Amniotic stem cell (primary cell): Measurements from ENCODE around the gene NINJ1.
"Not testable (repeated sequence)": the region's sequence is repeated elsewhere in the genome, so short reads cannot be mapped to it uniquely, and the experiment has no call there.

Experiments used
- DNase-seq: peaks from one replicate; lab custom pipeline; 2025; lab: John Stamatoyannopoulos, UW

NINJ1 gene

GRCh38 chr9:93118863-93119702 lies 15.0 kb downstream of the NINJ1 start:
- no peak for DNase-seq

- no peak for DNase-seq
Observed at GRCh38 chr9:93117924-93118862, 15.9 kb downstream of the NINJ1 start.

- not testable (repeated sequence) for DNase-seq
Observed at GRCh38 chr9:93117521-93117920, 16.5 kb downstream of the NINJ1 start.

GRCh38 chr9:93116072-93116961 lies 17.7 kb downstream of the NINJ1 start:
- no peak for DNase-seq

GRCh38 chr9:93115486-93116071 lies 18.5 kb downstream of the NINJ1 start:
- DNase-seq, result no peak

GRCh38 chr9:93114984-93115335 lies 19.1 kb downstream of the NINJ1 start:
- no peak for DNase-seq

- DNase-seq, result no peak
Observed at GRCh38 chr9:93114169-93114983, 19.7 kb downstream of the NINJ1 start.

GRCh38 chr9:93112864-93113389 lies 21.1 kb downstream of the NINJ1 start:
- DNase-seq, result no peak

- no peak for DNase-seq
Observed at GRCh38 chr9:93112116-93112863, 21.8 kb downstream of the NINJ1 start.

GRCh38 chr9:93111371-93112115 lies 22.5 kb downstream of the NINJ1 start:
- DNase-seq, result no peak

GRCh38 chr9:93111001-93111370 lies 23.1 kb downstream of the NINJ1 start:
- no peak for DNase-seq

- DNase-seq, result no peak
Observed at GRCh38 chr9:93110311-93110855, 23.7 kb downstream of the NINJ1 start.

- DNase-seq, result no peak
Observed at GRCh38 chr9:93108291-93109041, 25.6 kb downstream of the NINJ1 start.

- DNase-seq, result no peak
Observed at GRCh38 chr9:93107825-93108161, 26.3 kb downstream of the NINJ1 start.

GRCh38 chr9:93107151-93107824 lies 26.8 kb downstream of the NINJ1 start:
- DNase-seq, result no peak

GRCh38 chr9:93105620-93106019 lies 28.4 kb downstream of the NINJ1 start:
- no peak for DNase-seq

GRCh38 chr9:93101086-93101485 lies 33.0 kb downstream of the NINJ1 start:
- DNase-seq, result not testable (repeated sequence)

- DNase-seq, result no peak
Observed at GRCh38 chr9:93100276-93100636, 33.8 kb downstream of the NINJ1 start.
